Brain microvascular endothelial cell (primary cell): Measurements from ENCODE around the gene FBXL16.

Source experiments
- DNase-seq: peaks from one replicate; pipeline ENCODE4 v3.0.0-alpha.2; 2020
- H3K27ac ChIP-seq: fragments of 250-450 bp; sonication (Bioruptor Pico); 2 replicates; pipeline ENCODE4 v1.5.1; 2020; ENCODE audit warnings: mild to moderate bottlenecking, moderate library complexity
- H3K27me3 ChIP-seq: fragments of 250-450 bp; sonication (Bioruptor Pico); replicated peaks from 2 replicates; pipeline ENCODE4 v1.5.1; 2020; ENCODE audit warnings: mild to moderate bottlenecking
- H3K36me3 ChIP-seq: fragments of 250-450 bp; sonication (Bioruptor Pico); replicated peaks from 2 replicates; pipeline ENCODE4 v1.5.1; 2020; ENCODE audit warnings: mild to moderate bottlenecking
- H3K4me3 ChIP-seq: 2 replicates; pipeline ENCODE4 v1.5.1; 2011; ENCODE audit warnings: low read depth, mild to moderate bottlenecking, control low read depth, low read length, moderate library complexity
- in situ Hi-C: cut with HindIII; loops from 2 replicates; pipeline ENCODE4 v1.10.0; 2017; ENCODE audit warnings: low sequenced_read_pairs, low pct_ligation_motif_present
- TF ChIP-seq, protein P1 (sequence below): IDR thresholded peaks from 2 replicates; pipeline ENCODE4 v1.5.1; 2011; ENCODE audit warnings: low read depth, mild to moderate bottlenecking, moderate library complexity, low read length, control low read depth, inconsistent platforms; ENCODE audit errors: missing control alignments

The FBXL16 gene

DNA sequence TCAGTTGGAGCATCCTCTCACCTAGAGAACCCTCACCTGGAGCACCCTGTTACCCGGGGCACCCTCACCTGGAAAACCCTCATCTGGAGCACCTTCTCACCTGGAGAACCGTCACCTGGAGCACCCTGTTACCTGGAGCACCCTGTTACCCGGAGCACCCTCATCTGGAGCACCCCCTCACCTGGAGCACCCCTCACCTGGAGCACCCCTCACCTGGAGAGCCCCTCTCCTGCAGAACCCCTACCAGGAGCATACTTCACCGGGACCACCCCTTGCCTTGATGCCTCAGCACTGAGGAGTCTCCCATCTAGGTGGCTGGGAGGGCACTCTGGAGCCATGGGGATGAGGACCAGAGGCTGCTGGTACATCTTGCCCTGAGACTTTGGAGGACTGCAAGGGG, 3.4 kb upstream of the FBXL16 start:
- in situ Hi-C loops, result loop anchor here (25.0 kb wide), 1 partner anchor 278 kb away; the partner anchor contains the start of gene SOX8
- no peak for DNase-seq
- H3K36me3 ChIP-seq, result no peaks in the 10 kb centered on the region
- H3K27me3 ChIP-seq, result peaks cover 33% of the 10 kb centered on the region
- TF ChIP-seq, protein P1, sequence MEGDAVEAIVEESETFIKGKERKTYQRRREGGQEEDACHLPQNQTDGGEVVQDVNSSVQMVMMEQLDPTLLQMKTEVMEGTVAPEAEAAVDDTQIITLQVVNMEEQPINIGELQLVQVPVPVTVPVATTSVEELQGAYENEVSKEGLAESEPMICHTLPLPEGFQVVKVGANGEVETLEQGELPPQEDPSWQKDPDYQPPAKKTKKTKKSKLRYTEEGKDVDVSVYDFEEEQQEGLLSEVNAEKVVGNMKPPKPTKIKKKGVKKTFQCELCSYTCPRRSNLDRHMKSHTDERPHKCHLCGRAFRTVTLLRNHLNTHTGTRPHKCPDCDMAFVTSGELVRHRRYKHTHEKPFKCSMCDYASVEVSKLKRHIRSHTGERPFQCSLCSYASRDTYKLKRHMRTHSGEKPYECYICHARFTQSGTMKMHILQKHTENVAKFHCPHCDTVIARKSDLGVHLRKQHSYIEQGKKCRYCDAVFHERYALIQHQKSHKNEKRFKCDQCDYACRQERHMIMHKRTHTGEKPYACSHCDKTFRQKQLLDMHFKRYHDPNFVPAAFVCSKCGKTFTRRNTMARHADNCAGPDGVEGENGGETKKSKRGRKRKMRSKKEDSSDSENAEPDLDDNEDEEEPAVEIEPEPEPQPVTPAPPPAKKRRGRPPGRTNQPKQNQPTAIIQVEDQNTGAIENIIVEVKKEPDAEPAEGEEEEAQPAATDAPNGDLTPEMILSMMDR, result no peak
- no peak overlapping the region for H3K4me3 ChIP-seq
- no peak overlapping the region for H3K27ac ChIP-seq

DNA sequence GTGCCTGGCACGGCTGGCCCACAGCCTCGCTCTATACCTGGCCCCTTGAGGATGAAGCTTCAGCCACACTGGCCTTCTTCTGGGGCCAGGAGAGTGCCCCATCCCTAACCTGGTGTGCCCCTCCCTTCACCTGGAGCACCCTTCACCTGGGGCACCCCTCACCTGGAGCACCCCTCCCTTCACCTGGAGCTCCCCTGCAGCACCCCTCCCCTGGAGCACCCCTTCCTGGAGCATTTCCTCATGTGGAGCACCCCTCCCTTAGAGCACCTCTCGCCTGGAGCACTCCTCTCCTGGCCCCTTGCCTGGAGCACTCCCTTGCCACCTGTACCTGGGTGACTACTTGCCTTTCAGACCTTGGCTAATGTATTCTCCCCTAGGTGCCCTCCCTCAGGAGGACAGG, 2.4 kb upstream of the FBXL16 start:
- in situ Hi-C loops, result loop anchor here (25.0 kb wide), 1 partner anchor 279 kb away; the partner anchor contains the start of gene SOX8

DNA sequence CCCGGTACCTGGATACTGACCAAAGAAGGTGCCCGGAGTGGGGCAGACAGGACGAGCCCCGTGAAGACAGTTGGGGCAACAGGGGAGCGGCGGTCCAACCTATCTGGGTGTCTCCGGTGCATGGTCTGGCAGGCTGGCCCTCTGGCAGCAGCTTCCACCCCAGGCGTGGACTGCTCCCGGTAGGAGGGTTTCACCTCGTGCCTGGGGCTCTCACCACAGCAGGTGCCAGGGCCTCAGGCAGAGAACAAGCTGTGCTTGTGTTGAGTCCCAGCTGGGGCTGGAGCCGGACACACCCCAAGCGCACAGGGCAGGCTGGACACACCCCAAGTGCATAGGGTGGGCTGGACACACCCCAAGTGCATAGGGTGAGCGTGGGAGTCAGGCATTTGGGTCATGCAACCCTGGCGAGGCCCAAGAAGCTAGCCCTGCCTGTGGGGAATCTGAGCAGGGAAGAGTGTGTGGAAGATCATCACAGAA, 1.5 kb upstream of the FBXL16 start:
- TF ChIP-seq, protein P1, result no peak
- Histone ChIP-seq H3K27ac (no peak overlapping the region), H3K36me3 (no peaks in the 10 kb centered on the region), H3K27me3 (peaks cover 52% of the 10 kb centered on the region), H3K4me3 (no peak overlapping the region)
- in situ Hi-C loops, result loop anchor here (25.0 kb wide), 1 partner anchor 280 kb away; the partner anchor contains the start of gene SOX8
- no peak for DNase-seq

More for the DNA sequence above, 2.4 kb upstream of the FBXL16 start:
- TF ChIP-seq, protein P1, result no peak
- no peak for DNase-seq
- no peak overlapping the region for H3K4me3 ChIP-seq
- peaks cover 42% of the 10 kb centered on the region for H3K27me3 ChIP-seq
- H3K27ac ChIP-seq, result no peak overlapping the region
- no peaks in the 10 kb centered on the region for H3K36me3 ChIP-seq

DNA sequence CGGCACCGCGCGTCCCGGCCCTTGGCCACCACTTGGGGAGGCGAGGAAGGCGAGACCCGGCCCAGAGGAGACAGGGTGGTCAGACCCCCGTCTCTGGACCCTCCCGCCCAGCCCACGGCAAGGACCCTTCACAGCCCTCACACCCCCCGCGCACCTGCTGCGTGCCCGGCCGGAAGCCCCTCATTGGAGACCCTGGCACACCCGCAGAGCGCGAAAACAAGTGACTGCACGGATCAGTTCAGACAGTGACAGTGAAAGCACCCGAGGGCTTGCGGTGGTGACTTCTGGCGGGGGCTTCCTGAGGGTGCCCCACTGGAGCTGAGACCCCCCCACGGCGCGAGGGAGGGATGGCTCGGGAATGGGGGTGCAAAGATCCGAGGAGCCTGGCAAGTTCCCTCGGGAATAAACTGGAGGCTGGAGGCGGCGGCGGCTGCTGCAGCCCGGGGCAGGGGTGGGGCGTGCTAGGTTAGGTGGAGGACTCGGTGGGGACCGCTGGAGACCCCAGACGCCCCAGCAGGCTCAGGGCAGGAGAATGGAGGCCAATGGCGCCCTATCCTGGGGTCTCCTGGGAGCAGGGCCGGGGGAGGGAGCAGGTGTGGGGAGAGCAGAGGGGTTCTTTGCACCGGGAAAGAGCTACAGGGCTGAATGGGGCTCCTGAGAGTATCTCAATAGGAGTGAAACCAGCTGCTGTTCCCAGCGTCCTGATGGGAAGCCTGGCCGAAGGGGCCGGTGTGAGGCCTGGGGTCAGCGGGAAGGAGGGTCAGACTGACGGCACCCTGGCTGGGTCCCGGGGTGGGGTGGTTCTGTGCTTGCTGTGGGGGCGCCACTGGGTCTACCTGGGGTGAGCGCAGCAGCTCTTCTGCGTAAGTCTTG, 824 bp upstream of the FBXL16 start:
- H3K27me3 ChIP-seq, result peaks cover 58% of the 10 kb centered on the region
- in situ Hi-C loops, result loop anchor here (25.0 kb wide), 1 partner anchor 281 kb away; the partner anchor contains the start of gene SOX8
- H3K36me3 ChIP-seq, result no peaks in the 10 kb centered on the region
- no peak overlapping the region for H3K27ac ChIP-seq
- H3K4me3 ChIP-seq, result no peak overlapping the region
- no peak for DNase-seq
- TF ChIP-seq, protein P1, result no peak

DNA sequence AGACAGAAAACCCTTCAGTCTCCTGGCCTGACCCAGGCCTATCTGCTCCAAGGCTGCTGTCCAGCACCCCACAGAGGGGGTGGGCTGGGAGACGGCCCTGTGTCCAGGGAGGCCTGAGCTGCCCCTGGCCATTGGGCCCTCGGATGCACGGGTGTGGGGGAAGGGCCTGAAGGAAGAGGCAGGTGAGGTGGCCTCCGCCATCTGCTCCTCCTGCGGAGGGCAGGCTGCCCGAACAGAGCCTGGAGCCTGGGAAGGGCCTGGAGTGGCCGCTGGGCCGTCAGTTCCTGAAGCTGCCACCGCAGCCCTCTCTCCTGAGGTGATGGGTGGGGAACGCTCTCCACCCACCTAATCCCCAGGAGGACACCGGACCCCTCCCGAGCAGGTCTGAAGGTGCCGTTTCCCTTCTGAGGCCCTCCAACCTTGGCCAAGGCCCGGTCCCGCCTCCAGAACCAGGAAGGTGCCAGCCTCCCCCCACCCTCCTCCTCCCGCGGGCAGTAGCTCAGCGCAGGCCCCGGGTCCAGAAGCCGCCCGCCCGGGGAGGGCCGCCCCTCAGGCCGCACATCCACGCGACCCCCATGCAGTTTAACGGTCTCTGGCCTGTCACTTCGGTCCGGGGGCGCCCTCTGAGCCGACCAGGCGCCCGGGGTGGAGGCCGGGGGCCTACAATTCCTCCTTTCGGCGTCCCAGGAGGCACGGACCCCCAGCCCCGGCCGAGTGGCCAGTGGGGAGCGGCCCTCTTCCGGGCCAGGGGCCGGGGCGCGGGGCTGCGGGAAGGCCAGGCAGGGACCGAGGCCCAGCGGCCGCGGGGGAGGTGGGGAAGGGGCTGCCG, 835 bp downstream of the FBXL16 start:
- Histone ChIP-seq H3K36me3 (no peaks in the 10 kb centered on the region), H3K27me3 (peaks cover 75% of the 10 kb centered on the region), H3K27ac (no peak overlapping the region), H3K4me3 (no peak overlapping the region)
- TF ChIP-seq, protein P1, result no peak
- no peak for DNase-seq
- in situ Hi-C loops, result loop anchor here (25.0 kb wide), 1 partner anchor 283 kb away; the partner anchor contains the start of gene SOX8
